Esophagus muscularis mucosa (tissue), 4 donors: ENCODE data around the gene XPNPEP1. TPM values are rescaled to one million over a fixed set of nuclear protein-coding genes. Genes with fewer than 3 reads are reported as not detected.

Experiments
- DNase-seq: peaks from one replicate; pipeline ENCODE4 v3.0.0-alpha.2; 2017; ENCODE audit errors: extremely low spot score
- H3K27ac ChIP-seq, 4 donors: fragments of 200-600 bp; sonication (generic); replicated peaks in 1 of 4; 1 replicate in 3 of 4; 2 replicates in 1 of 4; pipeline ENCODE4 v1.5.1; 2016 to 2019; ENCODE audit warnings: mild to moderate bottlenecking in 1 of 4
- H3K27me3 ChIP-seq, 4 donors: fragments of 200-600 bp; sonication (generic); one replicate each; pipeline versions ENCODE4 v1.5.1 to v1.6.0; 2016 to 2019
- H3K36me3 ChIP-seq, 4 donors: fragments of 200-600 bp; sonication (generic); one replicate each; pipeline ENCODE4 v1.5.1; 2016 to 2019
- H3K4me1 ChIP-seq, 4 donors: fragments of 200-600 bp; sonication (generic); one replicate each; pipeline ENCODE4 v1.5.1; 2016 to 2019
- H3K4me3 ChIP-seq, 4 donors: fragments of 200-600 bp; sonication (generic); 1 replicate in 2 of 4; 2 replicates in 2 of 4; pipeline ENCODE4 v1.5.1; 2016 to 2019; ENCODE audit warnings: mild to moderate bottlenecking in 4 of 4, moderate library complexity in 1 of 4
- H3K9me3 ChIP-seq, 4 donors: fragments of 200-600 bp; sonication (generic); 1 replicate in 3 of 4; 2 replicates in 1 of 4; pipeline ENCODE4 v1.5.1; 2016 to 2019
- CTCF ChIP-seq, 3 experiments: fragments of 200-600 bp in 2 of 3; fragments of 450-650 bp in 1 of 3; sonication (generic) in 2 of 3; IDR thresholded peaks; one replicate each; pipeline ENCODE4 v1.5.1; 2017 to 2019; ENCODE audit warnings: antibody characterized with exemption in 3 of 3, mild to moderate bottlenecking in 2 of 3, moderate library complexity in 1 of 3
- EP300 ChIP-seq: sonication (generic); formaldehyde crosslinking; IDR thresholded peaks from one replicate; pipeline ENCODE4 v1.6.1; 2017; ENCODE audit warnings: antibody characterized with exemption
- POLR2A ChIP-seq: fragments of 450-650 bp; IDR thresholded peaks from one replicate; pipeline ENCODE4 v1.6.1; 2017; ENCODE audit warnings: antibody characterized with exemption, moderate library complexity, mild to moderate bottlenecking, low read depth
- POLR2AphosphoS5 ChIP-seq, 2 donors: sonication (generic); formaldehyde crosslinking; IDR thresholded peaks; one replicate each; pipeline ENCODE4 v1.6.1; 2017; ENCODE audit warnings: antibody characterized with exemption in 2 of 2
- WGBS: methylation state at CpG from one replicate; pipeline ENCODE4 v1.1.5; 2018; 5-methylcytosine and 5-hydroxymethylcytosine counted together
- intact Hi-C: fragments of 100-400 bp; cut with DNase I; formaldehyde crosslinking; loops from one replicate; pipeline ENCODE4 v1.15.1; 2023
- total RNA-seq, 4 donors: library from RNA; depleted of rRNA; stranded (reverse); fragments of >200 nt; gene quantifications; one replicate each; pipeline versions ENCODE4 v1.1.0 to v1.2.1, GENCODE V29; 2016

Gene XPNPEP1
- total RNA-seq, 4 donors from 2014 or later, result 43.2 to 61.9 (median 48.8) TPM

DNA sequence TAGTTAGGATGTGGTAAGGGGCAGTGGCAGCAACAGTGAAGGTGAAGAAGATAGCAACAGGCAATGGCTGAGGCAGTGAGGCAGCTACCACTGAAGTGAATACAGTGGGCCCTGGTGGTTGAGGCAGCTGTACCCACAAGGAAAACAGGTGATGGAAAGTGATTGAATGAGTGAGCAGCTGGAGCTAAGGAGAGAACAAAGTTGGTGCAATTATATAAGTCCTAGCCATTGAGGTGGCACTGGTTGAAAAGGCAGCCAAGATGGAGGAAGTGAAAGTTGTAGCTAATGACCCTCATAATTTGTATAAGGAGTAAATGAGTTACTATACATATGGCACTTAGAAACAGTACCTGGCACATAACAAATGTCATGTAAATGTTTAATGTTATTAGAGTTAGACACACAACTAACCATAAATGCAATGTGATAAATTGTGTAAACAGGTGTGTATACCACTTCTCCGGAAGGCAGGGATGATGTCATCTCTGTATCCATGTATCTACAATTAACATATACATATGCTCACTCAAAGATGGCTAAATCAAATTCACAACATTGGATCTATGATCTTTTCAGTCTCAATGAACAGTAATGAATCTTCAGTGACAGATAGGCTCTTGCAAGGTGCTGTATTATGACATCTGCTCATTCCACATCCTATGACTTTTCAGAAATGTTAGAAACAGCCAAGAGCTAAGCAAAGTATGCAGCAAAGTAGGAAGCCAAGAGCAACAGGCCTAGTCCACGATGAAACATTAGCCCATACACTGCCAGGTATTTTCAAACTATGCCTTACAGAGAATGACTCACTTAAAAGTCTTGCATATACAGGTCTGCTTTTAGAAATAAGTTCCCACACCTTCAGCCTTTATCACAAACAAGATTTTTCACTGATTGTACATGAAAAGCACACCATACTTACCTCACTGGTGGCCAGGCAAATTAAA lies 10.7 kb downstream of the XPNPEP1 start:
- H3K27me3 ChIP-seq, result no peaks in the 10 kb centered on the region
- intact Hi-C loops, result no loop called here
- H3K4me3 ChIP-seq, result no peak overlapping the region
- TF ChIP-seq POLR2A (no peak), POLR2AphosphoS5 (IDR thresholded peaks at IDR 0.05) (peak in 1 of 2 donors; percentile 63), CTCF (IDR thresholded peaks at IDR 0.05) (no peak), EP300 (no peak)
- H3K27ac ChIP-seq, result peak overlapping the region; percentile 37 to 75 (median 52)
- peaks cover 0 to 24% (median 13%) of the 10 kb centered on the region in 4 donors for H3K36me3 ChIP-seq
- no peak for DNase-seq
- peaks cover 0 to 32% (median 14%) of the 10 kb centered on the region in 4 donors for H3K4me1 ChIP-seq
- no peaks in the 10 kb centered on the region for H3K9me3 ChIP-seq
- 43% methylated on average over 2 of the region's 2 CpGs for WGBS

DNA sequence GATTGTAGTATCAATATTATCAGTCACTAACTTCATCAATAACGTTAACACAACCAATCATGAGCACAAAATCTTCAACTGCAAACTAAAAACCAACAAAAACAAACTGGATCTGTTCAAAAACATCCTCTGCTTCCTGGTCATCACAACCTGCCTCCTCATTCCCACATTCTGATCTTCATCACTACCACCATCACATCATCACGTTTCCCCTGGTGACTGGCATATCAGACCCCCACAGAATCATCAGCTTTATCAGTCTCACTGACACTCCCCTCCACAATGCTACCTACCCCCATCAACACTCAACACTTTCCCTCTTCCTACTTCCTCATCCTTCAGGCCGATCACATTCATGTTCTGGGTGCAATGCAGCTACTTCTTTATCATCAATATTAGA lies 11.4 kb downstream of the XPNPEP1 start:
- no peak for TF ChIP-seq EP300
- no peak for TF ChIP-seq POLR2AphosphoS5 (IDR thresholded peaks at IDR 0.05)
- no peak for TF ChIP-seq POLR2A
- no peak for TF ChIP-seq CTCF (IDR thresholded peaks at IDR 0.05)
- intact Hi-C loops, result no loop called here
- 91% methylated on average over 3 of the region's 3 CpGs for WGBS
- Histone ChIP-seq H3K4me1 (peaks cover 0 to 32% (median 14%) of the 10 kb centered on the region in 4 donors), H3K27me3 (no peaks in the 10 kb centered on the region), H3K9me3 (no peaks in the 10 kb centered on the region), H3K27ac (peak overlapping the region in 2 of 4 donors; percentile 63 to 67), H3K36me3 (peaks cover 0 to 31% (median 20%) of the 10 kb centered on the region in 4 donors), H3K4me3 (no peak overlapping the region)
- DNase-seq, result no peak

GRCh38 chr10:109906316-109906715 lies 17.0 kb downstream of the XPNPEP1 start:
- 100% methylated on average over 1 of the region's 1 CpG for WGBS
- no peak overlapping the region for H3K4me3 ChIP-seq
- no peak for DNase-seq
- no peaks in the 10 kb centered on the region for H3K9me3 ChIP-seq
- no peak overlapping the region for H3K27ac ChIP-seq
- H3K36me3 ChIP-seq, result peaks cover 0 to 32% (median 25%) of the 10 kb centered on the region in 4 donors
- TF ChIP-seq EP300 (no peak), POLR2AphosphoS5 (IDR thresholded peaks at IDR 0.05) (no peak), CTCF (IDR thresholded peaks at IDR 0.05) (no peak), POLR2A (no peak)
- no peaks in the 10 kb centered on the region for H3K27me3 ChIP-seq
- intact Hi-C loops, result no loop called here
- H3K4me1 ChIP-seq, result peaks cover 14 to 25% (median 21%) of the 10 kb centered on the region in 4 donors

GRCh38 chr10:109904397-109904796 lies 18.9 kb downstream of the XPNPEP1 start:
- intact Hi-C loops, result no loop called here
- H3K9me3 ChIP-seq, result no peaks in the 10 kb centered on the region
- no peak for DNase-seq
- peaks cover 27 to 37% (median 35%) of the 10 kb centered on the region in 4 donors for H3K4me1 ChIP-seq
- H3K4me3 ChIP-seq, result no peak overlapping the region
- TF ChIP-seq POLR2AphosphoS5 (IDR thresholded peaks at IDR 0.05), result no peak
- no peak for TF ChIP-seq CTCF (IDR thresholded peaks at IDR 0.05)
- TF ChIP-seq EP300, result no peak
- TF ChIP-seq POLR2A, result no peak
- peaks cover 0 to 32% (median 25%) of the 10 kb centered on the region in 4 donors for H3K36me3 ChIP-seq
- 100% methylated on average over 2 of the region's 2 CpGs for WGBS
- H3K27ac ChIP-seq, result no peak overlapping the region
- no peaks in the 10 kb centered on the region for H3K27me3 ChIP-seq
